Measurements from ENCODE around the gene CAPS. TPM values are rescaled to one million over a fixed set of nuclear protein-coding genes. Genes with fewer than 3 reads are reported as not detected.

The CAPS gene
- total RNA-seq, 2 donors from 2014 or later = 9.3 to 15.0 TPM

DNA sequence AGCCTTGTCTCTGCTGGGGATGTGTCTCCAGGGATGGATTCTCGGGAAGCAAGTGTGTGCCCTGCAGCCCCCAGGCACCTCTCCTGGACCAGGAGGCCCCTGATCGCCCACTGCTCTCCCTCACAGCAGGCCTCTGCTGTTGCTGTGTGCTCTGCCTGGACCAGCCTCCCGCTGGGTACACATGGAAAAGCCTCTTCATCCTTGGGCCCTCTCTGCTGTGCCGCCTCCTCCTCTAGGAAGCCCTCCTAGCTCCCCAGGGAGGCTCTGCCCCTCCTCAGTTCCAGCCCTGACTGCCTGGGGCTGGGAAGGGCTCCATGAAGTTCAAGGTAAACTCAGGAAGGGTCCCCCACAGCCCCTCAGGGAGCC lies 22.5 kb upstream of the CAPS start:
- TF ChIP-seq CTCF (IDR thresholded peaks at IDR 0.05) = no peak
- no peak for DNase-seq
- Histone ChIP-seq H3K27me3 (peaks cover 5% of the 10 kb centered on the region), H3K36me3 (no peaks in the 10 kb centered on the region), H3K9me3 (no peaks in the 10 kb centered on the region), H3K4me1 (no peaks in the 10 kb centered on the region), H3K27ac (no peak overlapping the region), H3K4me3 (no peak overlapping the region), H3K9ac (ENCODE audit: low read depth in 2 of 2, low read length in 2 of 2) (no peak overlapping the region)
- intact Hi-C loops (cut with DNase I) = loop anchor here (5.0 kb wide), 1 partner anchor 69 kb away; no protein-coding TSS in a partner anchor

- intact Hi-C loops (cut with DNase I) = loop anchor here (2.0 to 5.0 kb wide), 2 partner anchors 70 to 87 kb away; partner anchors contain the start of gene NRTN
- Histone ChIP-seq H3K36me3 (no peaks in the 10 kb centered on the region), H3K9me3 (no peaks in the 10 kb centered on the region), H3K4me1 (no peaks in the 10 kb centered on the region), H3K9ac (ENCODE audit: low read depth in 2 of 2, low read length in 2 of 2) (peak overlapping the region in 1 of 2 donors; percentile 3), H3K4me3 (no peak overlapping the region), H3K27me3 (peaks cover 5% of the 10 kb centered on the region), H3K27ac (no peak overlapping the region)
- peak; percentile 60 for TF ChIP-seq CTCF (IDR thresholded peaks at IDR 0.05)
- DNase-seq = peak; percentile 48
Measured at GRCh38 chr19:5891938-5892771, 21.9 kb upstream of the CAPS start.

DNA sequence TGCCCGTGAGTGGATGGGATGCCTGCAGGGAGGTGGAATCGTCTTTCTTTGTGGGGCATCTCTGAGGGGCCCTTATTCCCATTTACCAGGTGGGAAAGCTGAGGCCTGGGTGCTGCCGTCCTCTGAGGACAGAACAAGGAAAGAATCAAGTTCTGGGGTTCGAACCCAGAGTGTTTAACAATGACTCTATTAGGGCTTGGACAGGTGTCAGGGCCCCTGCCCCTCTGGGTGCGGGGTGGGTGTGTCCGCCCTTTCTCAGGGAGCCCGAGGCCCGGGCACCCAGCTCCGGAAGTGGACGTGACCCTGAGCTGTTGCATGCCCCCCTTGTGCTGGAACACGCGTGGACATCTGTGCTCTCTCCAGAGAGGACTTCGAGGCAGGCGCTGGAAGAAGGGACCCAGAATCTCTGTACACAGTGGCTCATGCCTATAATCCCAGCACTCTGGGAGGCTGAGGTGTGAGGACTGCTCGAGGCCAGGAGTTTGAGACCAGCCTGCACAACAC lies 21.2 kb upstream of the CAPS start:
- H3K27me3 ChIP-seq = peaks cover 5% of the 10 kb centered on the region
- no peaks in the 10 kb centered on the region for H3K4me1 ChIP-seq
- no peak overlapping the region for H3K4me3 ChIP-seq
- intact Hi-C loops (cut with DNase I) = loop anchor here (2.0 to 5.0 kb wide), 2 partner anchors 71 to 88 kb away; partner anchors contain the start of gene NRTN
- TF ChIP-seq CTCF (IDR thresholded peaks at IDR 0.05) = no peak
- no peaks in the 10 kb centered on the region for H3K9me3 ChIP-seq
- H3K9ac ChIP-seq (ENCODE audit: low read depth in 2 of 2, low read length in 2 of 2) = no peak overlapping the region
- no peaks in the 10 kb centered on the region for H3K36me3 ChIP-seq
- no peak overlapping the region for H3K27ac ChIP-seq
- no peak for DNase-seq

- intact Hi-C loops (cut with DNase I) = loop anchor here (2.0 to 5.0 kb wide), 2 partner anchors 71 to 89 kb away; partner anchors contain the start of gene NRTN
- H3K4me1 ChIP-seq = no peaks in the 10 kb centered on the region
Measured at GRCh38 chr19:5893296-5893903, 20.7 kb upstream of the CAPS start.

More at GRCh38 chr19:5893296-5893903, 20.7 kb upstream of the CAPS start:
- H3K27ac ChIP-seq = no peak overlapping the region
- no peak for TF ChIP-seq CTCF (IDR thresholded peaks at IDR 0.05)
- H3K9me3 ChIP-seq = no peaks in the 10 kb centered on the region
- peaks cover 5% of the 10 kb centered on the region for H3K27me3 ChIP-seq
- no peaks in the 10 kb centered on the region for H3K36me3 ChIP-seq
- DNase-seq = no peak
- no peak overlapping the region for H3K4me3 ChIP-seq
- no peak overlapping the region for H3K9ac ChIP-seq (ENCODE audit: low read depth in 2 of 2, low read length in 2 of 2)
